SKM-1 treated with dmso at 0.1 percent for 144 hours (cell line): ENCODE results near the gene ATP4B.

Source experiments
- DNase-seq: peaks from one replicate; lab custom pipeline; 2025; ENCODE audit not compliant: unreplicated experiment; lab: John Stamatoyannopoulos, UW

The ATP4B gene

DNA sequence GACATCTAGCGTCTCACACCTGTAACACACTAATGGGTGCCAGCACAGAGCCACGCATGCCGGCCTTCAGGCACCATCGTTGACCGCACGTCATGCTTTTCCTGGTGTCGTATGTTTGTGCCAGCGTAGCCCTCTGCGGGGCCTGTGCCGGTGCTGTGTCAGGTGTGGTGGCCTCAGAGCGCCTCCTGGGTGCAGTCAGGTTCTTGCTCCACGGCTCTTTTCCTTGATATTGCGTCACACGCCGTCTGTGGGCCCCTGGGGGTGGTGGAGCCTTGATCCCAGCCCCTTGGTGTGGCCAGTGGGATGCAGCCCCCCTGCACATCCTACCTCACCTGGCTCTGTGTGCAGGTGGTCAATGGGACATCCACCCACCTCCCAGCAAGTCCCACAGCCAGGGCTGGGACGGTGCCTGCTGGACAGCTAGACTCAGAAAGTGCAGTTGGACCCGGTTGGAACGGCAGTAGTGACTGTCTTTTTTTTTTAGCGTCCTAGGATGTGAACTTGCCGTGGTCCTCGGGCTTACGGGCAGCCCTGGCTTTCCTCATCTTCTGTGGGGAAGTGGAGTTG is 48.9 kb downstream of the ATP4B start:
- no peak for DNase-seq

DNA sequence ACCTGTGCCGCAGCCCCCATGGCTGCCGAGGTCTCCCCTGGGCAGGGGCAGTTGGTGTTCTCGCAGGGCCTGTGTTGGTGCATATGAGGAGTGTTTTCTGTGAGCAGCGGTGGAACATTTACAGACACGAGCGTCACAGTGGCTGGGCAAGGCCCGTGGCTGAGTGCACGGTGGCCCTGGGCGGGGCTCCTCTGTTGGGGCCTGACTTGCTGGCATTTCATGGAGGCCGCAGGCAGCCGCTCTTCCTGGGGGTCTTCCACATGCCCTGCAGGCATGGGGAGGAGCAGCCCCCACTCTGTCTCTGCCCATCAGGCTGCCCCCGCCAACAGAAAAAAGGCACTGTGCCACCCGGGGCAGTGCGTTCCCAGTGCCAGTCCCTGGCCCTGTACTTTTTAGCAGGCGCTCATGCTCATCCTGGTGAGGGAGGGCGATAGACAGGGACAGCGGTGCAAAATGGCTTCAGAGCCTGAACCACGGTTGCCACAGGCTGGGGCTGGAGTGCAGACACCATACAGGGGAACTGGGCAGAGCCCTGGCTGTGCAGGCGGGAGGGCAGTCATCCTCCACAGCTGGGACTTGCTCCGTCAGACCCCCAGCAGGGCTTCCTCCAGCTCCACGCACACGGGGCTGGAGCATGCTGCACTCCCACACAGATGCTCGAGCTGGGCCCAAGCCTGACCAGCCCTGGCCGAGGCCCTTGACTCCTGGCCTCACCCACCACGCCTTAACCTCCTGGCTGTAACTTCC is 49.9 kb downstream of the ATP4B start:
- no peak for DNase-seq

DNA sequence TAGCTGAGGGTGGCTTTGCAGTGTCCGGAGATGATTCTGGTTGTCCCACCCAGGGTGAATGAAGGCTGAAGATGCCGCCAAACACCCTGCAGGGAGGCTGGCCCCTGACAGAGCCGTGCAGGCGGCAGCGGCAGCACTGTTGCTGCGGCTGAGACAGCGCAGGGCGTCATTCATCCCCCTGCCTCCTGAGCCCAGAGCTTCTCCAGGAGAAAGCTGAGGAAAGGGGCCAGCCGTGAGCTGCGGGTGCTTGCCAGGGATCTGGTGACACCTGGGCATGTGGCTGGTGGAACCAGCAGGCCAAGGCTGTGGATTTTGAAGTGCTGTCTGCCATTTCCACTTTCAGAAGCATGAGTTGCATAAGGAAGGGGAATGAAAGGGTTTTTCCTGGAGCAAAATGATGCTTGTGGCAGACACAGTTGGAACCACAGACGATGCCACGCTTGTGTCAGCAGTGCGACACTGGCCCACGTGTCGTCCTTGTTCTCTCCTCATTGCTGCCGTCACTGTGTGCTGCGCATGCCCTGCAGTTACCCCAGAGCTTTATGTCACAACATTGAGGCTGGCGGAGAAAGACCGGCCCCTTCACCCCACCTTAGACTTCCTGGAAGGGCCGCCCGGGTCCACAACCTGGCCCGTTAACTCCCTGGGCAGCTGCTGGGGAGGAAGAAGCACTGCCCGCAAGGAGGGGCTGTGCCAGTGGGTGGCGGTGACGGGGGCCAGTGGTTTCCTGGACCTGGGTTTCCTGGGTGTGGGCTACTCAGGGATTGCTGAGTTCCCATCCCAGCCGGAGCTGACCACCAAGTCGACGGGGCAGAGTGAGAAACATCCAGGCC is 50.7 kb downstream of the ATP4B start:
- no peak for DNase-seq

DNA sequence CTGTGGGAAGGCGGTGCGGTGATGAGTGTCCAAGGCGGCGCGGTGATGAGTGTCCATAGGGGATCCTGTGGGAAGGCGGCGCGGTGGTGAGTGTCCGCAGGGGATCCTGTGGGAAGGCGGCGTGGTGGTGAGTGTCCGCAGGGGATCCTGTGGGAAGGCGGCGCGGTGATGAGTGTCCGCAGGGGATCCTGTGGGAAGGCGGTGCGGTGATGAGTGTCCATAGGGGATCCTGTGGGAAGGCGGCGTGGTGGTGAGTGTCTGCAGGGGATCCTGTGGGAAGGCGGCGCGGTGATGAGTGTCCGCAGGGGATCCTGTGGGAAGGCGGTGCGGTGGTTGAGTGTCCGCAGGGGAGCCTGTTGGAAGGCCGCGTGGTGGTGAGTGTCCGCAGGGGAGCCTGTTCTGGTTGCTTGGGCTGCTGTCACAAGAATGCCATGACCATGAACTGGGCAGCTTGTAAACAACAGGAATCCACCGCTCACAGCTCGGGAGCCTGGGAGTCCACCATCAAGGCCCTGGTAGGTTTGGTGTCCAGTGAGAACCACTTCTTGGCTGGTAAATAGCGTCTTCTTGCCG is 52.0 kb downstream of the ATP4B start:
- DNase-seq = no peak

DNA sequence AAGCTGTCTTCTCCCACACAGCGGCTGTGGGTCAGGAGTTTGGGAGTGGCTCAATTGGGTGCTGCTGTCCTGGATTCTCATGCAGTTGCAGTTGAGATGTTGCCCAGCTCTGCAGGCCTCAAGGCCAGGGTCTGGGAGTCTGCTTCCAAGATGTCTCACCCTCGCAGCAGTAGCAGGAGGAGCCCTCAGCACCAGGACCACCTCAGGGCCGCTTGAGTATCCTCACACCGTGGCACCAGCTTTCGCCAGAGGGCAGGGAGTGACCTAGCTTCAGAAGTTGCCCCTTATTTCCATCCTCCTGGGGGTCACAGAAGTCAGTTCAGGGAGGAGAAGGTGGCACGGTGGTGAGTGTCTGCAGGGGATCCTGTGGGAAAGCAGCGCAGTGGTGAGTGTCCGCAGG is 52.5 kb downstream of the ATP4B start:
- DNase-seq = no peak

DNA sequence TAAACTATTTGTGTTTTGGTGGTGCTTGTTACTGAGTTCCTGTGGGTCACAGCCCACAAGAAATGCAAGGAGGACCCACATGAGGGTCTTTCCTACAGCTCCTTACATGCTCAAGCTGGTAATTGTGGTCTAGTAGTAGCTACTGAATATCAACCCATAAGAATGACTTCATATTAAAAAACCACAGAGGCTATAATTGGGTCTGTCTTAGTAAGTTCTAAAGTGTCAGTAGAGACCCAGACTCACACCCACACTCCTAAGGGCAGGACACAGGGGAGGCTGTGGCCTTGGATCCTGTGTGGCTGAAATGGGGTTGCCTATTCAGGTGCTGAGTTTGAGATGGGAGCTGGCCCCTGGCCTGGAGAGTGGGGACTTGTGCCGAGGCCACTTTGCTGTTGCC is 53.8 kb downstream of the ATP4B start:
- DNase-seq = no peak

DNA sequence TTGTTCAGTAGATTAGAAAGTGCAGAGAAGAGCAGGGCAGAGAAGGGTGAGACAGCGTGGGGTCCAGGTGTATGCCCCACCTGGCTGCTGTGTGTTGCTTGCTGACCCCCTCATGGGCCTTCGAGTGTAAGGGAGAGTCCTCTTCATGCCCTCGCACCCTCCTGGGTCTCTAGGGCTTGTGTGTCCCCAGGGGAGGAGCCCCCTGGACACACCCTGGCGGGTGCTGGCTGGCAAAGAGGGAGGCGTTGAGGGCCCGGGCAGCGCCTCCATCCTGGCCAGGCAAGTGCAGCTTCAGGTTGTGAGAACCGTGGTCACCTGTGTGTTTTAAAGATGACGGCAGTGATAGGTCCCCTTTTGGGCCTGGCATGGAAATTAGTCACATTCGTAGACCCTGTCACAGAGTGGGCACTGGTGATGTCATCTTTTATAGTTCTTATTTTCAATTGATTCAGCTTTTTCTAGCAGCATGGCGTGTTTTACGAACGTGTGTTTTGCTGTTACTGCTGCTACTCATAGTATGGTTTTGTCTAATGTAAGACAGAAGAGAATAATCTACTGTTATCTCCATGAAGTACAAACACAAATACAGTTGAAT is 54.8 kb downstream of the ATP4B start:
- DNase-seq = no peak

DNA sequence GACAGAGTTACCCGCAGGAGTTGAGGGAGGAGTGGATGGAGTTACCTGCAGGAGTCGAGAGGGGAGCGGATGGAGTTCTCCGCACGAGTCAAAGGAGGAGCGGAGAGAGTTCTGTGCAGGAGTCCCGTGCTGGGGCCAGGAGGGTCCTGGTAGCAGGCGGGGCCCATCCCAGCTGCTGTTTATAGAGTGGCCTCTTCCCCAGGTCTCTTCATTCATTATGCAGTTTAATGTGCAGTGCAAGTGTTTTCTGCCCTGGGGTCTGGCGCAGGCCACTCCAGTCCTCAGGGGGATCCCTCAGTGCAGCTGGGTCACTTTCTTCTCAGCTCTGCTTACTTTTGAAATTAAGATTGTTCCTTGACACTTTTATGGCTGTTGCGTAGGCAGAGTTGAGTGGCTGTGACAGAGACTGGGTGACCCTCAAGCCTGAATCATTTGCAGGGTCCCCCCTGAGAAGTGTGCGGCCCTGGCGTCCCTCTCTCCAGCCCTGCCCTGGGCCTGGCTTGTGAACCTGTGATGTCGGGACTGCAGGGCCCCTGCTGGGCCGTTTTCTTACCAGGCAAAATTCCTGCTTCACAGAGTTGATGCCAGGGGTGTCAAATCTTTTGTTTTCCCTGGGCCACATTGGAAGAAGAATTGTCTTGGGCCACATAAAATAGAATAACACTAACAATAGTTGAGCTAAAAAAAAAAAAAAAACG is 55.6 kb downstream of the ATP4B start:
- no peak for DNase-seq

DNA sequence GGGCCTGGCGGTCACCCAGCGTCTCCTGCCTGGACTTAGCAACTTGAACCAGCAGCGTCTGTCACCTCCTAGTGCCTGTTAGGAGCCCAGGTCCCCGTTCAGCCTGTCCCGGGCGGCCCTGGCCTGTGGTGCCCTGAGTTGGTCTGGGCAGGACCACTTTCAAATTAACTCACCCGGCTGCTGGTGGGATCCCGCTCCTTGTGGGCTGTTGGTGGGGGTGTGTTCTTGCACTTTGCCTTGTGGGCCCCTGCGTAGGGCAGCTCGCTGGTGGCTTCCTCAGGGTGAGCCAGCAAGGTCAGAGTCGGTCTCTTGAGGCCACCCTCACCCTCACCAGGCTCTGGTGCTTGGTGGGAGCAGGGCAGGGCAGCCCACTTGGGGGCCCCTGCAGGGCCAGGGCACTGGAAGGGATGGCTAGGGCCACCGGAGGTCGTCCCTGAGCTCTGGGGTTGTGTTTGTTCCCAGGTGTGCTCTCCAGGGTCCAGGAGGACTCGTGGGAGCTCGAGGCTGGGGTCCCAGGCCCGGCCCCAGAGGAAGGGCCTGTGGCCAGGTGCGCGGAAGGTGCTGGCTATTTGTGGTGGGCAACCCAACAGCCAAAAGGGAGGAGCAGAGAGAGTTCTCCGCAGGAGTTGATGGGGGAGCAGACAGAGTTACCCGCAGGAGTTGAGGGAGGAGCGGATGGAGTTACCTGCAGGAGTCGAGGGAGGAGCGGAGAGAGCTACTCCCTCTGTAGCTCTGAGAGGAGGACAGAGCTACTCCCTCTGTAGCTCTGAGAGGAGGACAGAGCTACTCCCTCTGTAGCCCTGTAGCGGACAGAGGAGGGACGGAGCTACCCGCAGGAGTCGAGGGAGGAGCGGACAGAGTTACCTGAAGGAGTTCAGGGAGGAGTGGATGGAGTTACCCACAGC is 56.6 kb downstream of the ATP4B start:
- no peak for DNase-seq

DNA sequence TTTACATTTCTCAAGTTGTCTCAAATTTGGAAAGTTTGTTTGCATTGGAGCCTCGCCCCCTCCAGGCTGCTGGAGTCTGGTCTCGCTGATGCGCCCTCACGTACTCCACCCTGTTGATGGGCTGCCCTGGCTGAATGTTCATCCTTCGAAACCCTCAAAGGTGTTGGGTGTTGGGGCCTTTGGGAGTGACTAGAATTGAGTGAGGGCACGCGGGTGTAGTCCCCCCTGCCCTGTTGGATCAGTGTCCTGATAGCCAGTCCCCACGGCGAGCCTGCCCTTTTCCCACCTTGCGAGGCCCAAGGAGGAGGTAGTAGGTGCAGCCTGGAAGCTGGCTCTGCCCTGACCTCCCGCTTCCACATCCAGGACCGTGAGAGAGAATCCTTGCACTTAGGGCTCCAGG is 58.6 kb downstream of the ATP4B start:
- DNase-seq = no peak
